H9 (cell line): ENCODE data around the gene EPS8L1. TPM values are rescaled to one million over a fixed set of nuclear protein-coding genes. Genes with fewer than 3 reads are reported as not detected.

ENCODE experiments used
- DNase-seq: peaks from one replicate; pipeline ENCODE4 v3.0.0-alpha.2; 2017
- H2AFZ ChIP-seq: one replicate; pipeline ENCODE4 v1.6.1; 2013; ENCODE audit warnings: mild to moderate bottlenecking, low read length, control low read depth, moderate library complexity
- H2AK5ac ChIP-seq: 2 replicates; pipeline ENCODE4 v1.6.1; 2013; ENCODE audit warnings: low read length, control low read depth, mixed read lengths; ENCODE audit not compliant: insufficient read length
- H2BK120ac ChIP-seq: one replicate; pipeline ENCODE4 v1.6.1; 2013; ENCODE audit warnings: low read depth, mild to moderate bottlenecking, low read length, control low read depth, inconsistent platforms; ENCODE audit not compliant: poor library complexity, severe bottlenecking
- H2BK12ac ChIP-seq: 2 replicates; pipeline ENCODE4 v1.6.1; 2013; ENCODE audit warnings: low read length, control low read depth, mixed read lengths, low read depth; ENCODE audit not compliant: insufficient read length
- H2BK15ac ChIP-seq: 2 replicates; pipeline ENCODE4 v1.6.1; 2013; ENCODE audit warnings: low read depth, low read length, control low read depth
- H2BK20ac ChIP-seq: one replicate; pipeline ENCODE4 v1.6.1; 2013; ENCODE audit warnings: low read depth, mild to moderate bottlenecking, low read length, control low read depth, inconsistent platforms; ENCODE audit not compliant: poor library complexity, severe bottlenecking
- H2BK5ac ChIP-seq: 2 replicates; pipeline ENCODE4 v1.6.1; 2013; ENCODE audit warnings: low read length, control low read depth, mixed read lengths; ENCODE audit not compliant: insufficient read length
- H3K14ac ChIP-seq: 2 replicates; pipeline ENCODE4 v1.6.1; 2013; ENCODE audit warnings: low read length, control low read depth; ENCODE audit not compliant: insufficient read depth
- H3K18ac ChIP-seq: 2 replicates; pipeline ENCODE4 v1.6.1; 2013; ENCODE audit warnings: low read depth, mild to moderate bottlenecking, mixed read lengths, low read length, control low read depth; ENCODE audit not compliant: insufficient read length
- H3K23ac ChIP-seq: 2 replicates; pipeline ENCODE4 v1.6.1; 2013; ENCODE audit warnings: low read length, control low read depth, mixed read lengths, low read depth; ENCODE audit not compliant: insufficient read length
- H3K23me2 ChIP-seq: 2 replicates; pipeline ENCODE4 v1.6.1; 2013; ENCODE audit warnings: low read depth, mild to moderate bottlenecking, mixed read lengths, low read length, control low read depth; ENCODE audit not compliant: insufficient read length, poor library complexity, severe bottlenecking
- H3K27ac ChIP-seq: 2 replicates; pipeline ENCODE4 v1.5.1; 2013; ENCODE audit warnings: low read length, control low read depth, mixed read lengths, low read depth; ENCODE audit not compliant: insufficient read length
- H3K27me3 ChIP-seq: 2 replicates; pipeline ENCODE4 v1.6.1; 2013; ENCODE audit warnings: low read length, control low read depth, inconsistent platforms; ENCODE audit not compliant: insufficient read depth
- H3K4ac ChIP-seq: 2 replicates; pipeline ENCODE4 v1.6.1; 2013; ENCODE audit warnings: low read depth, mild to moderate bottlenecking, control low read depth, inconsistent platforms, low read length, moderate library complexity
- H3K4me1 ChIP-seq: 2 replicates; pipeline ENCODE4 v1.6.1; 2013; ENCODE audit warnings: low read length, control low read depth, inconsistent platforms; ENCODE audit not compliant: insufficient read depth
- H3K4me2 ChIP-seq: 2 replicates; pipeline ENCODE4 v1.6.1; 2013; ENCODE audit warnings: low read length, control low read depth, mixed read lengths; ENCODE audit not compliant: insufficient read length, insufficient read depth
- H3K56ac ChIP-seq: 2 replicates; pipeline ENCODE4 v1.6.1; 2013; ENCODE audit warnings: low read depth, mild to moderate bottlenecking, mixed read lengths, low read length, control low read depth; ENCODE audit not compliant: insufficient read length
- H3K79me1 ChIP-seq: 2 replicates; pipeline ENCODE4 v1.6.1; 2013; ENCODE audit warnings: low read depth, mild to moderate bottlenecking, moderate library complexity, low read length, control low read depth, inconsistent platforms; ENCODE audit not compliant: insufficient read depth, poor library complexity, severe bottlenecking
- H3K79me2 ChIP-seq: 2 replicates; pipeline ENCODE4 v1.6.1; 2013; ENCODE audit warnings: low read length, control low read depth, inconsistent platforms; ENCODE audit not compliant: insufficient read depth
- H3K9ac ChIP-seq: 2 replicates; pipeline ENCODE4 v1.6.1; 2013; ENCODE audit warnings: low read length, control low read depth, mixed read lengths; ENCODE audit not compliant: insufficient read length; ENCODE audit errors: extremely low read depth
- H3K9me3 ChIP-seq: one replicate; pipeline ENCODE4 v1.6.1; 2013; ENCODE audit warnings: low read depth, low read length, inconsistent platforms; ENCODE audit not compliant: control insufficient read depth
- H3T11ph ChIP-seq: one replicate; pipeline ENCODE4 v1.6.1; 2013; ENCODE audit warnings: mild to moderate bottlenecking, low read length, control low read depth, inconsistent platforms
- H4K20me1 ChIP-seq: one replicate; pipeline ENCODE4 v1.6.1; 2013; ENCODE audit not compliant: control insufficient read depth, insufficient read length, insufficient read depth
- H4K5ac ChIP-seq: 2 replicates; pipeline ENCODE4 v1.6.1; 2013; ENCODE audit warnings: low read depth, mild to moderate bottlenecking, mixed read lengths, low read length, control low read depth; ENCODE audit not compliant: insufficient read length
- H4K8ac ChIP-seq: replicated peaks from 2 replicates; pipeline ENCODE4 v1.6.1; 2013; ENCODE audit warnings: low read length, control low read depth, mixed read lengths, low read depth; ENCODE audit not compliant: insufficient read length
- H4K91ac ChIP-seq: 2 replicates; pipeline ENCODE4 v1.6.1; 2013; ENCODE audit warnings: low read depth, mild to moderate bottlenecking, moderate library complexity, mixed read lengths, low read length, control low read depth; ENCODE audit not compliant: insufficient read length
- H3K27ac Mint-ChIP-seq, 3 experiments: 2 replicates in 2 of 3; 3 replicates in 1 of 3; pipeline ENCODE4 v1.8.0; 2020 to 2021; ENCODE audit warnings: mixed read lengths in 3 of 3, mild to moderate bottlenecking in 1 of 3, moderate library complexity in 1 of 3
- H3K27me3 Mint-ChIP-seq: 2 replicates; pipeline ENCODE4 v1.8.0; 2021; ENCODE audit warnings: low read depth, mild to moderate bottlenecking, moderate library complexity, mixed read lengths
- H3K36me3 Mint-ChIP-seq, 3 experiments: 2 replicates in 2 of 3; 3 replicates in 1 of 3; pipeline ENCODE4 v1.8.0; 2020 to 2021; ENCODE audit warnings: low read depth in 3 of 3, mixed read lengths in 3 of 3; ENCODE audit not compliant: insufficient read depth in 1 of 3
- H3K4me1 Mint-ChIP-seq, 2 experiments: 2 replicates each; pipeline ENCODE4 v1.8.0; 2020; ENCODE audit warnings: mixed read lengths in 2 of 2
- H3K4me3 Mint-ChIP-seq, 2 experiments: 2 replicates in 1 of 2; 3 replicates in 1 of 2; pipeline ENCODE4 v1.8.0; 2020 to 2021; ENCODE audit warnings: mild to moderate bottlenecking in 2 of 2, mixed read lengths in 2 of 2, moderate library complexity in 1 of 2
- H3K9me3 Mint-ChIP-seq, 2 experiments: 2 replicates in 1 of 2; 3 replicates in 1 of 2; pipeline ENCODE4 v1.8.0; 2020; ENCODE audit warnings: mild to moderate bottlenecking in 2 of 2, mixed read lengths in 2 of 2, moderate library complexity in 1 of 2
- CTCF ChIP-seq: fragments of 200-600 bp; sonication (generic); conservative IDR thresholded peaks from 3 replicates; pipeline ENCODE4 v1.8.0; 2021; ENCODE audit warnings: antibody characterized with exemption, mild to moderate bottlenecking
- WGBS: extraction: QIAGEN DNeasy Blood & Tissue Kit; methylation state at CpG from one replicate; pipeline ENCODE4 v1.1.7; 2013; ENCODE audit warnings: missing lambda C conversion rate, low lambda C conversion rate, mixed read lengths; ENCODE audit not compliant: insufficient read length; ENCODE audit errors: extremely low coverage; 5-methylcytosine and 5-hydroxymethylcytosine counted together
- total RNA-seq: library from RNA; stranded (reverse); gene quantifications from 2 replicates; pipeline ENCODE4 v1.2.1, GENCODE V29; 2021

Gene EPS8L1
- total RNA-seq, 1 experiment from 2014 or later: 24.0 TPM

DNA sequence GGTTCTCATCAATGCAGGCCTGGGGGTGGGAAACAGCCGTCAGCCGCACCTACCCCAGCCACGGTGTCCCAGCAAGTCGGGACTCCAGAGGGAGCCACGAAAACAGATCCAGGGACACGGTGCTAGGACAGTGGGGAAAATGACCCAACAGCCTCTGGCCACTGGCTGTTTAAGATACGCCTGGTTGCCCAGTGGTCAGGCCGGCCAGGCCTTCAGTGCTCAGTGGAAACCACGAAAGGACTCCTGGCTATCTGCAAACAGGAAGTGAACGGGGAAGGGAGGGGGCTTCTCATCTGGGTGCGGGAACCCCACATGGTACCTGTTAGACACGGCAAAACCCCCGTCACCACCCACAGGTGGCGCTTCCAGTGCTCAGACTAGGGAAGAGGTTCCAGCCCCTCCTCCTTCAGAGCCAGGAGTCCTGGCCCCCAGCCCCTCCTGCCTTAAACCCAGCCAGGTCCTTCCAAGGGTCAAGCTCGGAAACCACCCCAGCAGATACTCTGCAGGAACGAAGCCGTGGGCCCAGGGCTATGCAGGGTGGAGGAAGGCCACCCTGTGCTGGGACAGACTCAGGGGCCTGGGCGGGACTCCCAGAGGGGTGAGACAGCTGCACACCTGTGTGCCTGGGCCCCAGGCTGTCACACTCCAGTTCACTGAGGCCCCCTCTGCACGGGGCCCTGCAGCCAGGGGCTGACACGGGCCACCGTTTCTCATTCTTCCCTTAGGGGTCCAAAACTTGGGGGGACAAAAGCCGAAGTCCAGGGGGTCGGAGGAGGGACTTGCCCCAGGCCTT, 37.3 kb downstream of the EPS8L1 start:
- Histone ChIP-seq H2AK5ac (no peak overlapping the region), H2AFZ (no peak overlapping the region), H3K4ac (no peak overlapping the region; the same call in 1 of the 2 replicates), H3K18ac (peak overlapping the region; percentile 64), H3K4me1 (no peaks in the 10 kb centered on the region), H4K5ac (no peak overlapping the region), H3K23ac (no peak overlapping the region), H3K4me2 (no peak overlapping the region), H3T11ph (no peak overlapping the region), H2BK20ac (no peak overlapping the region), H4K8ac (no peak overlapping the region), H3K14ac (no peak overlapping the region), H2BK120ac (peak overlapping the region; percentile 27), H4K20me1 (no peaks in the 10 kb centered on the region), H3K79me1 (peaks cover 5% of the 10 kb centered on the region), H4K91ac (no peak overlapping the region), H3K27me3 (no peaks in the 10 kb centered on the region), H3K27ac (no peak overlapping the region), H3K56ac (no peak overlapping the region), H2BK12ac (no peak overlapping the region), H3K9me3 (no peaks in the 10 kb centered on the region), H2BK5ac (no peak overlapping the region), H3K9ac (no peak overlapping the region), H3K79me2 (peaks cover 7% of the 10 kb centered on the region; the same call in 1 of the 2 replicates), H3K23me2 (peaks cover 13% of the 10 kb centered on the region), H2BK15ac (no peak overlapping the region)
- H3K4me1 Mint-ChIP-seq: peaks cover 16 to 24% of the 10 kb centered on the region in 2 experiments
- no peaks in the 10 kb centered on the region for H3K27me3 Mint-ChIP-seq
- H3K4me3 Mint-ChIP-seq: no peak overlapping the region; a peak in 1 of 5 replicates
- no CpG with 5 or more reads among the region's 23 CpGs for WGBS
- peak; percentile 66 for DNase-seq
- TF ChIP-seq CTCF: peak; percentile 54; the same call in 2 of the 3 replicates
- H3K36me3 Mint-ChIP-seq: peaks cover 8 to 21% (median 16%) of the 10 kb centered on the region in 3 experiments; a peak in 6 of 7 replicates
- peak overlapping the region in 2 of 3 experiments; percentile 64 to 76; a peak in 4 of 7 replicates for H3K27ac Mint-ChIP-seq
- H3K9me3 Mint-ChIP-seq: no peaks in the 10 kb centered on the region
